HT1080 (cell line): ENCODE data around the gene FALEC. TPM values are rescaled to one million over a fixed set of nuclear protein-coding genes. Genes with fewer than 3 reads are reported as not detected.

ENCODE experiments used
- small RNA-seq: library from RNA; depleted of rRNA; stranded (forward); fragments of <200 nt; gene quantifications from one replicate; pipeline ENCODE3, GENCODE V24; 2014
- total RNA-seq: library from RNA; depleted of rRNA; stranded (reverse); fragments of >200 nt; shearing (Covaris generic); gene quantifications from 2 replicates; pipeline ENCODE4 v1.2.3, GENCODE V29; 2014; rRNA removed

FALEC gene
- total RNA-seq, 1 experiment from 2014 or later, result not detected

Small RNA genes lying within 50 kb of the gene (small RNA-seq; reads per million reads assigned to genes)
- not detected for gene MIR4257
- not detected for gene RN7SL473P
- not detected for gene RN7SL600P

Other genes with a start within 250 kb of the FALEC start
- gene APH1A, start 246.7 kb upstream of the FALEC start, total RNA-seq, result 134 and 160 TPM in 2 replicates
- gene C1orf54, start 243.0 kb upstream of the FALEC start, total RNA-seq, result 0.47 and 0.84 TPM in 2 replicates
- gene CIART, start 233.2 kb upstream of the FALEC start, total RNA-seq, result 3.2 and 5.7 TPM in 2 replicates
- 72.0 and 99.7 TPM in 2 replicates for gene MRPS21, start 221.9 kb upstream of the FALEC start, total RNA-seq
- gene PRPF3, start 194.2 kb upstream of the FALEC start, total RNA-seq, result 44.8 and 45.4 TPM in 2 replicates
- gene RPRD2, start 151.6 kb upstream of the FALEC start, total RNA-seq, result 5.0 and 8.7 TPM in 2 replicates
- 21.0 and 30.4 TPM in 2 replicates for gene TARS2, start 28.3 kb upstream of the FALEC start, total RNA-seq
- 11.3 and 17.7 TPM in 2 replicates for gene ECM1, start 7.6 kb upstream of the FALEC start, total RNA-seq
- gene ADAMTSL4, start 33.7 kb downstream of the FALEC start, total RNA-seq, result 0.06 and 0.47 TPM in 2 replicates
- 237 and 264 TPM in 2 replicates for gene MCL1, start 63.9 kb downstream of the FALEC start, total RNA-seq
- 134 and 194 TPM in 2 replicates for gene ENSA, start 113.9 kb downstream of the FALEC start, total RNA-seq
- 4.6 and 14.0 TPM in 2 replicates for gene GOLPH3L, start 181.4 kb downstream of the FALEC start, total RNA-seq
- gene HORMAD1, start 205.1 kb downstream of the FALEC start, total RNA-seq, result not detected in 2 replicates